Spleen (tissue), 11 donors: ENCODE measurements around the gene ATG4C. TPM values are rescaled to one million over a fixed set of nuclear protein-coding genes. Genes with fewer than 3 reads are reported as not detected.
"Not testable (repeated sequence)": the region's sequence is repeated elsewhere in the genome, so short reads cannot be mapped to it uniquely, and the experiment has no call there.

Experiments
- DNase-seq: peaks from one replicate; pipeline ENCODE4 v3.0.0-alpha.2; 2020
- H3K27ac ChIP-seq, 8 donors: fragments of 200-600 bp; sonication (generic) in 7 of 8; 1 replicate in 4 of 8; 2 replicates in 4 of 8; pipeline versions ENCODE4 v1.5.0 to v1.8.0; 2016 to 2021; ENCODE audit warnings: inconsistent platforms in 4 of 8, mild to moderate bottlenecking in 4 of 8, moderate library complexity in 1 of 8
- H3K27me3 ChIP-seq, 7 donors: fragments of 200-600 bp; sonication (generic) in 6 of 7; replicated peaks in 1 of 7; 1 replicate in 4 of 7; 2 replicates in 3 of 7; pipeline versions ENCODE4 v1.5.0 to v1.8.0; 2016 to 2021; ENCODE audit warnings: inconsistent platforms in 3 of 7, mild to moderate bottlenecking in 1 of 7
- H3K36me3 ChIP-seq, 6 donors: fragments of 200-600 bp; sonication (generic) in 5 of 6; 1 replicate in 4 of 6; 2 replicates in 2 of 6; pipeline versions ENCODE4 v1.5.0 to v1.8.0; 2016 to 2021; ENCODE audit warnings: inconsistent platforms in 2 of 6
- H3K4me1 ChIP-seq, 6 donors: fragments of 200-600 bp; sonication (generic) in 5 of 6; 1 replicate in 3 of 6; 2 replicates in 3 of 6; pipeline versions ENCODE4 v1.5.0 to v1.8.0; 2016 to 2021; ENCODE audit warnings: inconsistent platforms in 3 of 6
- H3K4me3 ChIP-seq, 8 donors: fragments of 200-600 bp; sonication (generic) in 7 of 8; 1 replicate in 4 of 8; 2 replicates in 4 of 8; pipeline versions ENCODE4 v1.5.0 to v1.8.0; 2016 to 2021; ENCODE audit warnings: inconsistent platforms in 4 of 8, mild to moderate bottlenecking in 4 of 8, moderate library complexity in 2 of 8
- H3K9me3 ChIP-seq, 8 donors: fragments of 200-600 bp; sonication (generic) in 7 of 8; 1 replicate in 4 of 8; 2 replicates in 4 of 8; pipeline versions ENCODE4 v1.5.0 to v1.8.0; 2016 to 2021; ENCODE audit warnings: inconsistent platforms in 4 of 8
- CTCF ChIP-seq, 11 experiments: fragments of 200-600 bp in 7 of 11; fragments of 450-650 bp in 4 of 11; sonication (generic) in 4 of 11; IDR thresholded peaks in 8 of 11; conservative IDR thresholded peaks in 3 of 11; 1 replicate in 7 of 11; 2 replicates in 4 of 11; pipeline versions ENCODE4 v1.4.0 to v1.8.0; 2016 to 2021; ENCODE audit warnings: antibody characterized with exemption in 11 of 11, inconsistent platforms in 4 of 11, mild to moderate bottlenecking in 1 of 11
- POLR2A ChIP-seq, 3 donors: fragments of 450-650 bp; IDR thresholded peaks; one replicate each; pipeline ENCODE4 v1.5.1; 2017; ENCODE audit warnings: antibody characterized with exemption in 3 of 3, mild to moderate bottlenecking in 1 of 3
- POLR2AphosphoS5 ChIP-seq, 3 donors: sonication (generic); formaldehyde crosslinking; IDR thresholded peaks; one replicate each; pipeline ENCODE4 v1.5.1; 2017; ENCODE audit warnings: antibody characterized with exemption in 3 of 3
- WGBS, 5 donors: extraction: QIAGEN DNeasy Blood & Tissue Kit in 3 of 5; methylation state at CpG; one replicate each; pipeline versions ENCODE4 v1.1.5 to v1.1.7; 2013 to 2018; 5-methylcytosine and 5-hydroxymethylcytosine counted together
- intact Hi-C: fragments of 100-400 bp; cut with DNase I; formaldehyde crosslinking; loops from one replicate; pipeline ENCODE4 v1.15.0; 2023; ENCODE audit warnings: low total_unique reads
- polyA plus RNA-seq, 3 donors: library from polyadenylated mRNA; stranded (reverse); fragments of 200-250 nt; gene quantifications; one replicate each; pipeline ENCODE4 v1.2.1, GENCODE V29; 2013
- total RNA-seq, 7 donors: library from RNA; depleted of rRNA in 3 of 7; stranded (reverse); fragments of >200 nt in 3 of 7; fragmentation: NEBNext Ultra II Directional in 4 of 7; extraction: Animal tissue kit (Norgen Biotek cat#: 25700) in 4 of 7; gene quantifications; one replicate each; pipeline versions ENCODE4 v1.1.0 to v1.2.1, GENCODE V29; 2016 to 2021
- donor health status: healthy with polysubstance abuse.
- donor health status: DM: no; HTN: no; CAD: no; lungs with moderate emphysema.
- donor health status: DM: no; HTN: no; CAD: no.
- donor health status: Bipolar disorder and iron deficiency.
- donor health status: healthy.
- donor health status: DM: no; HTN: no; CAD: no.
- donor health status: DM: yes; HTN: yes; CAD: no.

Gene ATG4C
- total and polyA plus RNA-seq, 10 donors: 9.3 to 24.1 (median 15.7) TPM

GRCh38 chr1:62774006-62774405, 9.9 kb upstream of the ATG4C start:
- no peaks in the 10 kb centered on the region for H3K4me1 ChIP-seq
- H3K36me3 ChIP-seq: no peaks in the 10 kb centered on the region
- intact Hi-C loops: no loop called here
- TF ChIP-seq POLR2AphosphoS5 (IDR thresholded peaks at IDR 0.05): no peak
- TF ChIP-seq CTCF (IDR thresholded peaks at IDR 0.05 in 8 of 11, conservative IDR thresholded peaks at IDR 0.05 in 3 of 11): no peak
- TF ChIP-seq POLR2A (IDR thresholded peaks at IDR 0.05): no peak
- no peak overlapping the region for H3K4me3 ChIP-seq
- no peak for DNase-seq
- H3K27me3 ChIP-seq: no peaks in the 10 kb centered on the region
- H3K27ac ChIP-seq: no peak overlapping the region
- peaks cover 0 to 40% (median 29%) of the 10 kb centered on the region in 8 donors for H3K9me3 ChIP-seq
- 86 to 93% (median 88%) methylated on average over 2 of the region's 2 CpGs for WGBS, 5 donors

GRCh38 chr1:62774971-62775595, 8.8 kb upstream of the ATG4C start:
- Histone ChIP-seq H3K4me1 (no peaks in the 10 kb centered on the region), H3K36me3 (no peaks in the 10 kb centered on the region), H3K27me3 (no peaks in the 10 kb centered on the region), H3K9me3 (peaks cover 0 to 40% (median 29%) of the 10 kb centered on the region in 8 donors), H3K27ac (no peak overlapping the region), H3K4me3 (no peak overlapping the region)
- DNase-seq: no peak
- WGBS, 5 donors: 64 to 73% (median 72%) methylated on average over 3 of the region's 3 CpGs
- intact Hi-C loops: no loop called here
- TF ChIP-seq POLR2AphosphoS5 (IDR thresholded peaks at IDR 0.05) (no peak), CTCF (IDR thresholded peaks at IDR 0.05 in 8 of 11, conservative IDR thresholded peaks at IDR 0.05 in 3 of 11) (no peak), POLR2A (IDR thresholded peaks at IDR 0.05) (no peak)

- 72 to 82% (median 79%) methylated on average over 2 of the region's 2 CpGs for WGBS, 5 donors
- peaks cover 0 to 12% (median 6%) of the 10 kb centered on the region in 6 donors for H3K4me1 ChIP-seq
- TF ChIP-seq POLR2A (IDR thresholded peaks at IDR 0.05) (no peak), POLR2AphosphoS5 (IDR thresholded peaks at IDR 0.05) (no peak), CTCF (IDR thresholded peaks at IDR 0.05 in 8 of 11, conservative IDR thresholded peaks at IDR 0.05 in 3 of 11) (no peak)
- H3K27me3 ChIP-seq: no peaks in the 10 kb centered on the region
- intact Hi-C loops: no loop called here
- no peak overlapping the region for H3K4me3 ChIP-seq
- H3K27ac ChIP-seq: no peak overlapping the region
- H3K9me3 ChIP-seq: peaks cover 0 to 13% (median 10%) of the 10 kb centered on the region in 8 donors
- no peaks in the 10 kb centered on the region for H3K36me3 ChIP-seq
- no peak for DNase-seq
These were observed 5.7 kb upstream of the ATG4C start for GRCh38 chr1:62778208-62778607.

GRCh38 chr1:62781841-62782543, 1.9 kb upstream of the ATG4C start:
- intact Hi-C loops: no loop called here
- Histone ChIP-seq H3K9me3 (no peaks in the 10 kb centered on the region), H3K27me3 (no peaks in the 10 kb centered on the region), H3K27ac (no peak overlapping the region), H3K36me3 (no peaks in the 10 kb centered on the region), H3K4me3 (no peak overlapping the region), H3K4me1 (peaks cover 8 to 41% (median 29%) of the 10 kb centered on the region in 6 donors)
- TF ChIP-seq POLR2AphosphoS5 (IDR thresholded peaks at IDR 0.05): no peak
- no peak for DNase-seq
- WGBS, 5 donors: 71 to 80% (median 75%) methylated on average over 3 of the region's 3 CpGs

- WGBS, 5 donors: 89 to 92% (median 90%) methylated on average over 23 of the region's 23 CpGs
- H3K27me3 ChIP-seq, intact Hi-C loops, H3K9me3 ChIP-seq, H3K36me3 ChIP-seq: not testable (repeated sequence)
- peak; percentile 80 for DNase-seq
- peak overlapping the region in 2 of 8 donors; percentile 96 for H3K27ac ChIP-seq
- peak overlapping the region in 6 of 8 donors; percentile 69 to 89 (median 84) for H3K4me3 ChIP-seq
- peaks cover 8 to 48% (median 30%) of the 10 kb centered on the region in 6 donors for H3K4me1 ChIP-seq
These were observed 1.3 kb upstream of the ATG4C start for GRCh38 chr1:62782544-62783212.
